Lower leg skin (tissue), 3 donors: Measurements from ENCODE around the gene KRT72.

ENCODE experiments used
- CTCF ChIP-seq, 3 donors: fragments of 450-650 bp; IDR thresholded peaks; one replicate each; pipeline ENCODE4 v1.5.1; 2016; ENCODE audit warnings: antibody characterized with exemption in 3 of 3, mild to moderate bottlenecking in 3 of 3, moderate library complexity in 2 of 3
- POLR2A ChIP-seq, 2 donors: fragments of 450-650 bp; IDR thresholded peaks; one replicate each; pipeline ENCODE4 v1.6.1; 2016 to 2017; ENCODE audit warnings: antibody characterized with exemption in 2 of 2, mild to moderate bottlenecking in 1 of 2, moderate library complexity in 1 of 2

- no peak for TF ChIP-seq POLR2A (IDR thresholded peaks at IDR 0.05)
- no peak for TF ChIP-seq CTCF (IDR thresholded peaks at IDR 0.05)
These were observed 6.1 kb upstream of the KRT72 start for GRCh38 chr12:52607314-52607713.
